ENCODE data around the gene TNFRSF14. TPM values are rescaled to one million over a fixed set of nuclear protein-coding genes. Genes with fewer than 3 reads are reported as not detected.

The TNFRSF14 gene
- total RNA-seq, 2 experiments from 2014 or later = 120 to 123 TPM

- no peaks in the 10 kb centered on the region for H3K27me3 Mint-ChIP-seq (ENCODE audit: low read depth)
- peaks cover 2% of the 10 kb centered on the region for H3K4me1 Mint-ChIP-seq (ENCODE audit: low read depth)
- no peak overlapping the region for H3K27ac Mint-ChIP-seq
- H3K4me3 Mint-ChIP-seq = no peak overlapping the region
- CTCF ChIA-PET = no interaction called here
- DNase-seq = no peak
- no peaks in the 10 kb centered on the region for H3K36me3 Mint-ChIP-seq (ENCODE audit: low read depth)
- H3K9me3 Mint-ChIP-seq = peaks cover 4% of the 10 kb centered on the region
- intact Hi-C loops (cut with micrococcal nuclease) = no loop called here
Measured at GRCh38 chr1:2597441-2598328, 41.5 kb downstream of the TNFRSF14 start.

- H3K9me3 Mint-ChIP-seq = peaks cover 4% of the 10 kb centered on the region
- no peaks in the 10 kb centered on the region for H3K4me1 Mint-ChIP-seq (ENCODE audit: low read depth)
- no peak overlapping the region for H3K4me3 Mint-ChIP-seq
- intact Hi-C loops (cut with micrococcal nuclease) = no loop called here
- no peak for DNase-seq
- no peaks in the 10 kb centered on the region for H3K27me3 Mint-ChIP-seq (ENCODE audit: low read depth)
- H3K36me3 Mint-ChIP-seq (ENCODE audit: low read depth) = no peaks in the 10 kb centered on the region
- no peak overlapping the region for H3K27ac Mint-ChIP-seq
- CTCF ChIA-PET = no interaction called here
Measured at GRCh38 chr1:2598329-2598931, 42.3 kb downstream of the TNFRSF14 start.

DNA sequence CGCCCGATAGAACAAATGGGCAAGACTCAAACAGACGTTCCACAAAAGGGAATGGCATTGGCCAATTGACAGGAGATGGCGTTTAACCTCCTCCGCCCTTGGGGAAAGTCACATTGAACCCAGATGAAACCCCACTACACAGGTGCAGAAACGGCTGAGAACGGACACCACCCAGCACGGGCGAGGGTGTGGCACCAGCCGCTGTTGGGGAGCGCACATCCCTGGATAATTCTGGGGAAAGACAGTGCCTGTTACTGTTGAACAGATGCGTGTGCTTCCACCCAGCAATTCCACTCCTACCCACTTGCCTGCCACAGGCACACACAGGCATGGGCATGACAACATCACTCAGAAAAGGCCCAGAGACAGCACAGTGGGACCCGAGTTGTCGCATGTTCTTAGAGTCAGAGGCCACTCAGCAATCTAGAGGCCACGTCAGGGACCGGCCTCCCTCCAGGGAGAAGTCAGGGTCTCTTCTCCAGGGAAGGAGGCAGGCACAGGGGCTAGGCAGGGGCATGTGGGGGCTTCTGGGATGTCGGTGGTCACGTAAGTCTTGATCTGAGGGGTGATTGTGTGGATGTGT lies 45.6 kb downstream of the TNFRSF14 start:
- DNase-seq = no peak
- no peak overlapping the region for H3K27ac Mint-ChIP-seq
- H3K4me1 Mint-ChIP-seq (ENCODE audit: low read depth) = no peaks in the 10 kb centered on the region
- H3K36me3 Mint-ChIP-seq (ENCODE audit: low read depth) = no peaks in the 10 kb centered on the region
- no peaks in the 10 kb centered on the region for H3K27me3 Mint-ChIP-seq (ENCODE audit: low read depth)
- intact Hi-C loops (cut with micrococcal nuclease) = no loop called here
- peaks cover 4% of the 10 kb centered on the region for H3K9me3 Mint-ChIP-seq
- CTCF ChIA-PET = no interaction called here
- H3K4me3 Mint-ChIP-seq = no peak overlapping the region

DNA sequence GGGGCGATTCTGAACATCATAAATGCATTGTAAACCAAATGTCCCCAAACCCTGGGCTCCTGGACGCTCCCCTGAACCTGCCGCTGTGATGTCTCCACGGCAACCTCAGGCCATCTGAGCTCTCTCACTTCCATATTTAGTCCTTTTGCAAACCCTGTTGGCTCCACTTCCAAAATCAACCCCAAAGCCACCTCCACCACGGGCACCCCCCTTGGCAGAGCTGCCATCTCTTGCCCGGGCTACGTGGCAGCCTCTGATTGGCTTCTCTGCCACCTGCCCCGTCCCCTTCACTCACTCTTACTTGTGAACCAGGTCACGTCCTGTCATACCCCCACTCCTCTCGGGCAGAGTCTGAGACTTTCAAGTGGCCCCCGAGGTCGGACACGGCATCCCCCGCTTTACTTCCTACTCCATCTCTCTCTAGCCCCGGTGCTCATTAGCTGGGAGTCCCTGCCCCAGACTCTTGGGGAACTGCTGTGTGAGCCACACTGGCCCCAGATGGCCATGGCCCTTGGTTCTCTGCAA lies 46.2 kb downstream of the TNFRSF14 start:
- no peak overlapping the region for H3K4me3 Mint-ChIP-seq
- H3K4me1 Mint-ChIP-seq (ENCODE audit: low read depth) = no peaks in the 10 kb centered on the region
- CTCF ChIA-PET = no interaction called here
- no peak for DNase-seq
- H3K9me3 Mint-ChIP-seq = peaks cover 4% of the 10 kb centered on the region
- no peaks in the 10 kb centered on the region for H3K27me3 Mint-ChIP-seq (ENCODE audit: low read depth)
- no peaks in the 10 kb centered on the region for H3K36me3 Mint-ChIP-seq (ENCODE audit: low read depth)
- intact Hi-C loops (cut with micrococcal nuclease) = no loop called here
- no peak overlapping the region for H3K27ac Mint-ChIP-seq

DNA sequence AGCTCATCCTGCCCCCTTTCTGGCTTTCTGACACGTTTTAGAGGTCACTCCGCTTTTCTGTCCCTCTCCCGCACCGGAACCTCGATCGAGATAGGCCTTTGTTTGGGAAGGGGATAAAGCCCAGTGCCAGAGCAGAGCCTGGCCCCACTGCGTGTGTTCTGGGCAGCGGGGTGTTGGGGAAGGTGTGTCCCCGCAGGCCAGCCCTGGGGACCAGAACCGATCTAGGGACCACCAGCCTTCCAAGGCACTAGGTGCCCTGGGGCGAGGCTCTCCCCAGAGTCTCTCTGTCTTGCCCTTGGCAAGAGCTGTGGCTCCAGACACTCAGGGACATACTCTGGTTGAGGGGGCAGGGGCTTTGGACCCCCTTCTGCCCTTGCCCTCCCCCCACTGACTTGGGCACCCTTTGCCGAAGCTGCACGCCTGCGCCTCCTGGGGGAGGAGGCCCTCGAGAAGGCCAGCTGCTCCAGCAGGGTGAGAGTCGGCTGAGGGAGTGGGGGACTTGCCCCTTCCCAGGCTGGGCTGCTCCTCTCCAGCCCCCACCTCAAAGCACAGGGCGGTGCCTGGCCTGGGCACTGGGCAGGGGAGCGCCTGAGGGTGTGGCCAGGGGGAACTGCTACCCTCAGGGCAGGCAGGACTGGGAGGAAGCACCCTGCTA lies 46.8 kb downstream of the TNFRSF14 start:
- Mint-ChIP-seq H3K4me3 (no peak overlapping the region), H3K36me3 (ENCODE audit: low read depth) (no peaks in the 10 kb centered on the region), H3K27ac (no peak overlapping the region)

DNA sequence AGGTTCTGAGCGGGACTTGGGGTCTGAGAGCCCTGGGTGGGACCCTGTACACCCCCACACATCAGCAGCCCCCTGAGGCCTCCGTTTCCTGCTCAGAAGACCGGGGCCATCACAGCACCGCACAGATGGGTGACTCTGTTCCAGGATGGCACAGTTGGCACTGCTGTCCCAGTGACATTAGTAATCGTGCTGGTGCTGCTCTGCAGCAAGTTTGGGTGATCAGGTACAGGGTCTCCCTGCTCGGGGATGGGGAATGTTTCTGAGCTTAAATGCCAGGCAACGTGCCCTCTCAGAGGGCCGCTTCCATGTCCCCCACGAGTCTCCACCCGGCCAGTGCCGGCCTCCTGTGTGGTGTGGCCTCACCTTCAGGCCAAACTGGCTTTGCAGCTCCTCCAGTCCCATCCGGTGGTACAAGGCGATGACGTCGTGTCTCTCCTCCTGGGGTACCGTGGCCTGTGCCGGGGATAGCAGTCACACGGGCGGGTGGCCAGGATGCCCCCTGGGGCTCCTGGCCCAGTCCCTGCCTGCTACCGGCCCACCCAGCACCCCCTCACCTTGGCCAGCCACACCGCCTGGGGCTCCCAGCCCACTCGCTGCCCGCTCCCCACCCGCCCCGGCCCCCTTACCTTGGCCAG lies 47.5 kb downstream of the TNFRSF14 start:
- Mint-ChIP-seq H3K27ac (no peak overlapping the region), H3K27me3 (ENCODE audit: low read depth) (no peaks in the 10 kb centered on the region), H3K4me1 (ENCODE audit: low read depth) (no peaks in the 10 kb centered on the region), H3K4me3 (no peak overlapping the region), H3K9me3 (peaks cover 1% of the 10 kb centered on the region), H3K36me3 (ENCODE audit: low read depth) (no peaks in the 10 kb centered on the region)
- CTCF ChIA-PET = no interaction called here
- intact Hi-C loops (cut with micrococcal nuclease) = no loop called here
- no peak for DNase-seq

More for the DNA sequence above, 46.8 kb downstream of the TNFRSF14 start:
- Mint-ChIP-seq H3K27me3 (ENCODE audit: low read depth) (no peaks in the 10 kb centered on the region), H3K4me1 (ENCODE audit: low read depth) (no peaks in the 10 kb centered on the region), H3K9me3 (peaks cover 4% of the 10 kb centered on the region)
- CTCF ChIA-PET = no interaction called here
- intact Hi-C loops (cut with micrococcal nuclease) = no loop called here
- DNase-seq = no peak

- H3K27me3 Mint-ChIP-seq (ENCODE audit: low read depth) = no peaks in the 10 kb centered on the region
- no peak overlapping the region for H3K27ac Mint-ChIP-seq
- H3K9me3 Mint-ChIP-seq = no peaks in the 10 kb centered on the region
- CTCF ChIA-PET = interaction anchor here (1.5 kb wide), 1 partner anchor 10 kb away, joined by 3 read pairs; no protein-coding TSS in a partner anchor
- no peaks in the 10 kb centered on the region for H3K4me1 Mint-ChIP-seq (ENCODE audit: low read depth)
- H3K4me3 Mint-ChIP-seq = no peak overlapping the region
- intact Hi-C loops (cut with micrococcal nuclease) = no loop called here
- no peaks in the 10 kb centered on the region for H3K36me3 Mint-ChIP-seq (ENCODE audit: low read depth)
- DNase-seq = no peak
Measured at GRCh38 chr1:2604156-2604843, 48.1 kb downstream of the TNFRSF14 start.

- no peak overlapping the region for H3K4me3 Mint-ChIP-seq
- no peaks in the 10 kb centered on the region for H3K36me3 Mint-ChIP-seq (ENCODE audit: low read depth)
- CTCF ChIA-PET = interaction anchor here (1.5 kb wide), 1 partner anchor 9 kb away, joined by 3 read pairs; no protein-coding TSS in a partner anchor
- intact Hi-C loops (cut with micrococcal nuclease) = no loop called here
- H3K27ac Mint-ChIP-seq = no peak overlapping the region
- no peak for DNase-seq
- no peaks in the 10 kb centered on the region for H3K9me3 Mint-ChIP-seq
- H3K27me3 Mint-ChIP-seq (ENCODE audit: low read depth) = no peaks in the 10 kb centered on the region
- H3K4me1 Mint-ChIP-seq (ENCODE audit: low read depth) = no peaks in the 10 kb centered on the region
Measured at GRCh38 chr1:2604844-2605508, 48.8 kb downstream of the TNFRSF14 start.

DNA sequence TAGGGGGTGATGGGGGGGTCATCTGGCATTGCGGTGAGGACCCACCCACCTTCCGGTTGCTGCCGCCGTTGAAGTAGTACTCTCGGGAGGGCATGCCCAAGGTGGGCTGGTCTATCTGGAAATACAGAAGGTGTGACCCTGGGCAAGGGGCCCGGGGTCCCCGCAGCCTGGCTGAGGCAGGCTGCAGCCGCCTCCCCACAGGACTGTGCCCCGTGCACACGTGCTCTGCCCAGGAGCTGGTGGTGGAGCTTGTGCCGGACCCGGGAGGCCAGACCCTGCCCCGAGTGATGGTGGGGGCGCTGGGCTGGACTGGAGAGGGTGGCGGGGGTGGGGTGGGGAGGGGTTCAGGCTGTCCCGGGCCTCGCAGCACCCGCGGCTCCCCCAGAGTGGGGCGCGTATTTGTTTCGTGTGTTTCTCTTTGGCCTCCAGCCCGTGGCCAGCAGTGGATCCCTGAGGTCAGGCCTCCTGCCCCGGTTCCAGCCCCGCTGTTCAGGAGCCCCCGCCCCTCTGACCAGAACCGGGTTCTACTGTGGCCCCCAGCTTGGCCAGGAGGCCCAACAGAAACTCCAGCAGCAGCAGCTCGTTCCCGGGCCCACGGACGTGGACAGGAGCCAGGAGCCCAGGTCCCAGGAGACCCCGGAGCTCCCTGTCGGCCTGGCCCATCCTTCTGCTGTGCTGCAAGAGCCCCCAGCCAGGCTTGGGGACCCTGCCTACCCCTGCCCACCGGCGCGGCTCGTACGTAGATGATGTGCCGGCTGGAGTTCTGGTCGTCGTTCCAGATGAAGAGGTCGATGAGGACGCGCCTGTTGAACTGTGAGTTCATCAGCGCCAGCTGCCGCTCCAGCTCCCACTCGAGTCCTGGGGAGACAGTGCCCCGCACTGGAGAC lies 49.6 kb downstream of the TNFRSF14 start:
- H3K4me1 Mint-ChIP-seq (ENCODE audit: low read depth) = no peaks in the 10 kb centered on the region
- DNase-seq = no peak
- H3K27me3 Mint-ChIP-seq (ENCODE audit: low read depth) = no peaks in the 10 kb centered on the region
- intact Hi-C loops (cut with micrococcal nuclease) = no loop called here
- H3K27ac Mint-ChIP-seq = no peak overlapping the region
- H3K9me3 Mint-ChIP-seq = no peaks in the 10 kb centered on the region
- no peak overlapping the region for H3K4me3 Mint-ChIP-seq
- H3K36me3 Mint-ChIP-seq (ENCODE audit: low read depth) = no peaks in the 10 kb centered on the region
- CTCF ChIA-PET = interaction anchor here (1.5 kb wide), 1 partner anchor 8 kb away, joined by 3 read pairs; no protein-coding TSS in a partner anchor

DNA sequence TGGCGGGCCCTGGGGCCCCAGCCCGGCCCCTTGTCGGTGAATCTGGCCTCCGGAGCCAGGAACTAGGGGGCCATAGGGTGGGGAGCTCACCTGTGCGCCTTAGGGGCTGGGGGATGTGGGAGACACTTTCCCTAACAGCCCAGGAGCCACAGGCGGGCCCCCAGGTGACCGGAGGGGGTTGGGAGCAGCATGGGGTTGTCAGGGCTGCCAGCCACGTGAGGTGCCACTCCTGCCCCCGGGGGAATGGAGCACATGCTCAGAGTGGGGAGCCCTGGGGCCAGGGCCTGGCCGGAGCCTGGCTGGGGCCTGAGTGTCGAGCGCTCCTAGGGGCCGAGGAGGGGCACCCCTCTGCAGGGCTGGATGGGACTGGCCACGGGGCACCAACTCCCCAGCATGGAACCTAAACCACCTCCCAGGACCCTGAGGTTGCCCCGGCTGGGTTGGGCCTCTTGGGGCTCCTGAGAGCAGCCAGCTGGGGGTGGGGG lies 50.3 kb downstream of the TNFRSF14 start:
- no peaks in the 10 kb centered on the region for H3K4me1 Mint-ChIP-seq (ENCODE audit: low read depth)
- CTCF ChIA-PET = no interaction called here
- intact Hi-C loops (cut with micrococcal nuclease) = no loop called here
- no peak overlapping the region for H3K27ac Mint-ChIP-seq
- no peaks in the 10 kb centered on the region for H3K27me3 Mint-ChIP-seq (ENCODE audit: low read depth)
- DNase-seq = no peak
- no peaks in the 10 kb centered on the region for H3K36me3 Mint-ChIP-seq (ENCODE audit: low read depth)
- no peaks in the 10 kb centered on the region for H3K9me3 Mint-ChIP-seq
- H3K4me3 Mint-ChIP-seq = no peak overlapping the region

All from activated naive CD4-positive, alpha-beta T cell treated with anti-CD3 and anti-CD28 coated beads for 36 hours (primary cell).